GM21717 (cell line): ENCODE data around the gene LINC01488.

Experiments used
- ATAC-seq: cut with Tn5 transposase; IDR thresholded peaks from one replicate; pipeline ENCODE4 v1.9.1; 2021; ENCODE audit warnings: mild to moderate bottlenecking, moderate library complexity; ENCODE audit not compliant: unreplicated experiment

LINC01488 gene

GRCh38 chr11:69475141-69475865 lies 6.2 kb upstream of the LINC01488 start:
- ATAC-seq, result no peak

GRCh38 chr11:69475866-69476471 lies 5.5 kb upstream of the LINC01488 start:
- ATAC-seq, result no peak

- ATAC-seq, result no peak
Measured at GRCh38 chr11:69476509-69476961, 4.9 kb upstream of the LINC01488 start.

- no peak for ATAC-seq
Measured at GRCh38 chr11:69477086-69477485, 4.4 kb upstream of the LINC01488 start.

GRCh38 chr11:69479591-69480271 lies 1.7 kb upstream of the LINC01488 start:
- ATAC-seq, result no peak

- ATAC-seq, result no peak
Measured at GRCh38 chr11:69480547-69481392, 693 bp upstream of the LINC01488 start.

- no peak for ATAC-seq
Measured at GRCh38 chr11:69482322-69482721, 859 bp downstream of the LINC01488 start.

- ATAC-seq, result no peak
Measured at GRCh38 chr11:69483170-69483569, 1.7 kb downstream of the LINC01488 start.

GRCh38 chr11:69483691-69484426 lies 2.4 kb downstream of the LINC01488 start:
- ATAC-seq, result no peak

- ATAC-seq, result no peak
Measured at GRCh38 chr11:69484427-69485259, 3.2 kb downstream of the LINC01488 start.

GRCh38 chr11:69485337-69486041 lies 4.0 kb downstream of the LINC01488 start:
- ATAC-seq, result no peak

GRCh38 chr11:69486056-69486772 lies 4.8 kb downstream of the LINC01488 start:
- ATAC-seq, result no peak

GRCh38 chr11:69486773-69487291 lies 5.4 kb downstream of the LINC01488 start:
- ATAC-seq, result no peak

GRCh38 chr11:69487391-69487790 lies 5.9 kb downstream of the LINC01488 start:
- ATAC-seq, result no peak

- no peak for ATAC-seq
Measured at GRCh38 chr11:69487849-69488542, 6.5 kb downstream of the LINC01488 start.

- no peak for ATAC-seq
Measured at GRCh38 chr11:69488543-69488940, 7.1 kb downstream of the LINC01488 start.

GRCh38 chr11:69489031-69489745 lies 7.7 kb downstream of the LINC01488 start:
- no peak for ATAC-seq
